Endodermal cell (in vitro differentiated cells): ENCODE data around the gene TNFAIP3. TPM values are rescaled to one million over a fixed set of nuclear protein-coding genes. Genes with fewer than 3 reads are reported as not detected.

Experiments used
- DNase-seq: peaks from one replicate; pipeline ENCODE4 v3.0.0-alpha.2; 2017
- H3K27ac ChIP-seq: 2 replicates; pipeline ENCODE4 v1.5.1; 2013; ENCODE audit warnings: mild to moderate bottlenecking, low read depth, low read length, moderate library complexity
- H3K27me3 ChIP-seq: 2 replicates; pipeline ENCODE4 v1.6.1; 2013; ENCODE audit warnings: mild to moderate bottlenecking, low read length, moderate library complexity; ENCODE audit not compliant: insufficient read depth, control insufficient read depth, poor library complexity, severe bottlenecking
- H3K36me3 ChIP-seq: 2 replicates; pipeline ENCODE4 v1.7.0; 2013; ENCODE audit warnings: mild to moderate bottlenecking, low read length, moderate library complexity; ENCODE audit not compliant: control insufficient read depth, insufficient read depth
- H3K4me1 ChIP-seq: one replicate; pipeline ENCODE4 v1.7.0; 2013; ENCODE audit warnings: low read length; ENCODE audit not compliant: control insufficient read depth, insufficient read depth
- H3K4me3 ChIP-seq: 2 replicates; pipeline ENCODE4 v1.5.1; 2013; ENCODE audit warnings: mild to moderate bottlenecking, low read length, moderate library complexity
- H3K9ac ChIP-seq: 2 replicates; pipeline ENCODE4 v1.6.1; 2013; ENCODE audit warnings: mild to moderate bottlenecking, low read length, moderate library complexity; ENCODE audit not compliant: poor library complexity, severe bottlenecking; ENCODE audit errors: extremely low read depth
- H3K9me3 ChIP-seq: 2 replicates; pipeline ENCODE4 v1.6.1; 2013; ENCODE audit warnings: mild to moderate bottlenecking, low read length, moderate library complexity; ENCODE audit not compliant: control insufficient read depth
- H3K27ac Mint-ChIP-seq: 2 replicates; pipeline ENCODE4 v1.8.0; 2020; ENCODE audit warnings: mixed read lengths
- H3K27me3 Mint-ChIP-seq: 2 replicates; pipeline ENCODE4 v1.8.0; 2021; ENCODE audit warnings: mild to moderate bottlenecking, mixed read lengths; ENCODE audit not compliant: insufficient read depth
- H3K36me3 Mint-ChIP-seq: 2 replicates; pipeline ENCODE4 v1.8.0; 2020; ENCODE audit warnings: low read depth, mixed read lengths
- H3K4me1 Mint-ChIP-seq: 2 replicates; pipeline ENCODE4 v1.8.0; 2020; ENCODE audit warnings: mixed read lengths
- H3K4me3 Mint-ChIP-seq: 2 replicates; pipeline ENCODE4 v1.8.0; 2020; ENCODE audit warnings: mild to moderate bottlenecking, moderate library complexity, mixed read lengths
- H3K9me3 Mint-ChIP-seq: 2 replicates; pipeline ENCODE4 v1.8.0; 2020; ENCODE audit warnings: mild to moderate bottlenecking, mixed read lengths
- CTCF ChIP-seq: fragments of 200-600 bp; sonication (generic); conservative IDR thresholded peaks from 2 replicates; pipeline ENCODE4 v1.5.0; 2021; ENCODE audit warnings: antibody characterized with exemption, mild to moderate bottlenecking
- WGBS, 2 experiments: methylation state at CpG; one replicate each; pipeline versions ENCODE4 v1.1.5 to v1.1.7; 2013; ENCODE audit warnings: missing lambda C conversion rate in 2 of 2, mixed read lengths in 1 of 2; ENCODE audit not compliant: insufficient coverage in 1 of 2, insufficient read length in 1 of 2; 5-methylcytosine and 5-hydroxymethylcytosine counted together
- total RNA-seq, 2 donors: library from RNA; stranded (reverse); fragmentation: NEBNext Ultra II Directional in 1 of 2; extraction: Animal tissue kit (Norgen Biotek cat#: 25700) in 1 of 2; gene quantifications; 2 replicates in 1 of 2; 3 replicates in 1 of 2; pipeline ENCODE4 v1.2.1, GENCODE V29; 2021

TNFAIP3 gene
- total RNA-seq, 2 donors from 2014 or later = 4.4 to 12.3 TPM

DNA sequence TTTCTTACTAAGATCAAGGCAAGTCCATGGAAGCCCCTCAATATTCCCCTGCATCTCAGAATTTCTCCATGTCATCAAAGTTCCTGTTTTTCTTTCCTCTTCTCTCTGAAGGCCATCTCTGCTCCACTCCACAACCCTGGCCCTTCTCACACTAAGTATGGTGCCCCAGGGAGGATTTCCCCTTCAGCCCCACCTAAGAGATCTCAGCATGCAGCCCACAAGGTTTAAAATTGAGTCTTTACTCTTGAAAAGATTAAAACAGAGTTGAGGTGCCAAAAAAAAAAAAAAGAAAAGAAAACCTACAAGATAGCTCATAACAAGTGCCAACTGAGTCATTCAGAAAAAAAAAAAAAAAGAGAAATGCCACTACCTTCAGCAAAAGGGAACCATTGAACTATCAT lies 36.5 kb upstream of the TNFAIP3 start:
- Histone ChIP-seq H3K4me1 (no peaks in the 10 kb centered on the region), H3K27me3 (no peaks in the 10 kb centered on the region), H3K9me3 (peaks cover 4% of the 10 kb centered on the region), H3K27ac (no peak overlapping the region), H3K36me3 (no peaks in the 10 kb centered on the region), H3K9ac (no peak overlapping the region), H3K4me3 (no peak overlapping the region)
- Mint-ChIP-seq H3K4me3 (no peak overlapping the region), H3K9me3 (peaks cover 9% of the 10 kb centered on the region), H3K27ac (no peak overlapping the region), H3K36me3 (no peaks in the 10 kb centered on the region), H3K4me1 (peaks cover 2% of the 10 kb centered on the region), H3K27me3 (no peaks in the 10 kb centered on the region)
- no peak for DNase-seq
- no peak for TF ChIP-seq CTCF

DNA sequence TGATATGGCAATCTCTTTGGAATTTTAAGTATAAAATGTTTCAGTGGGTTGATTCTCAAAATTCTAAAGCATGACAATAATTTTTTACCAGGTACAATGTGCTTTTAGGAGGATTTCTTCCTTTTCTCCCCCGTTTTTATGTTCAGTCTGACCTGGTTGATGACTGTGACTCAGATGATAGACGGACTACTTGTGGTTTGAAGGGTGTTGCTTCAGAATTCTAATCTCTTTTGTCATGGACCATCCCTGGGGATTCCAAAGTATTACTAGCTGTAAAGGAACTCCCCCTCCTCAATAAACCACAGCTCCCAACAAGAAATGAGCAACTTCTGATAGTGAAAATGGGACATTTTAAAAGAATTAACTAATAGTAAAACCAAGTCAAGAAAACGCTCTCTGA lies 34.9 kb upstream of the TNFAIP3 start:
- no peaks in the 10 kb centered on the region for H3K27me3 Mint-ChIP-seq
- DNase-seq = no peak
- no peak overlapping the region for H3K4me3 Mint-ChIP-seq
- peaks cover 9% of the 10 kb centered on the region for H3K9me3 Mint-ChIP-seq
- H3K27ac Mint-ChIP-seq = no peak overlapping the region
- no peaks in the 10 kb centered on the region for H3K36me3 Mint-ChIP-seq
- Histone ChIP-seq H3K9ac (no peak overlapping the region), H3K4me1 (no peaks in the 10 kb centered on the region), H3K36me3 (no peaks in the 10 kb centered on the region), H3K27ac (no peak overlapping the region), H3K27me3 (no peaks in the 10 kb centered on the region), H3K9me3 (peaks cover 4% of the 10 kb centered on the region), H3K4me3 (no peak overlapping the region)
- peaks cover 2% of the 10 kb centered on the region for H3K4me1 Mint-ChIP-seq
- no peak for TF ChIP-seq CTCF
- WGBS, 2 experiments = 75 to 100% methylated on average over 1 to 3 of the region's 3 CpGs

GRCh38 chr6:137834508-137834907 lies 32.6 kb upstream of the TNFAIP3 start:
- H3K9ac ChIP-seq = no peak overlapping the region

More at GRCh38 chr6:137834508-137834907, 32.6 kb upstream of the TNFAIP3 start:
- no peak for TF ChIP-seq CTCF
- Histone ChIP-seq H3K36me3 (no peaks in the 10 kb centered on the region), H3K27ac (no peak overlapping the region), H3K4me3 (no peak overlapping the region), H3K9me3 (peaks cover 16% of the 10 kb centered on the region), H3K4me1 (no peaks in the 10 kb centered on the region), H3K27me3 (no peaks in the 10 kb centered on the region)
- Mint-ChIP-seq H3K27ac (no peak overlapping the region), H3K9me3 (peaks cover 24% of the 10 kb centered on the region), H3K4me1 (peaks cover 5% of the 10 kb centered on the region), H3K4me3 (no peak overlapping the region), H3K36me3 (peaks cover 7% of the 10 kb centered on the region), H3K27me3 (peaks cover 3% of the 10 kb centered on the region)
- DNase-seq = no peak
- 94% methylated on average over 3 of the region's 3 CpGs; no CpG with 5 or more reads in 1 of the 2 experiments for WGBS, 2 experiments
